Activated CD8-positive, alpha-beta memory T cell treated with anti-CD3 and anti-CD28 coated beads for 36 hours (primary cell): ENCODE measurements around the gene PLGRKT. TPM values are rescaled to one million over a fixed set of nuclear protein-coding genes. Genes with fewer than 3 reads are reported as not detected.
"Not testable (repeated sequence)": the region's sequence is repeated elsewhere in the genome, so short reads cannot be mapped to it uniquely, and the experiment has no call there.

Source experiments
- CTCF ChIA-PET: fragments of 350-600 bp; sonication (Branson Sonifier 250); formaldehyde crosslinking; loops from one replicate; lab custom pipeline; 2021; ENCODE audit warnings: antibody characterized with exemption; lab: Charles Lee
- POLR2A ChIA-PET: fragments of 350-600 bp; sonication (Branson Sonifier 250); formaldehyde crosslinking; loops from one replicate; lab custom pipeline; 2021; ENCODE audit warnings: antibody characterized with exemption; lab: Charles Lee
- total RNA-seq, 2 experiments: library from RNA; stranded (reverse); gene quantifications; one replicate each; pipeline ENCODE4 v1.2.3, GENCODE V29; 2021

The PLGRKT gene
- total RNA-seq, 2 experiments from 2014 or later: 31.8 to 35.7 TPM

GRCh38 chr9:5355817-5356216, 81.9 kb downstream of the PLGRKT start:
- ChIA-PET CTCF (no interaction called here), POLR2A (no interaction called here)

GRCh38 chr9:5355226-5355625, 82.5 kb downstream of the PLGRKT start:
- CTCF ChIA-PET: no interaction called here
- POLR2A ChIA-PET: no interaction called here

- ChIA-PET POLR2A (no interaction called here), CTCF (no interaction called here)
Observed at GRCh38 chr9:5354184-5354583, 83.5 kb downstream of the PLGRKT start.

GRCh38 chr9:5352637-5353248, 85.0 kb downstream of the PLGRKT start:
- ChIA-PET CTCF (interaction anchor here (1.6 kb wide), 1 partner anchor 74 kb away, joined by 3 read pairs; no protein-coding TSS in a partner anchor), POLR2A (no interaction called here)

- CTCF ChIA-PET, POLR2A ChIA-PET: not testable (repeated sequence)
Observed at GRCh38 chr9:5338992-5339981, 98.4 kb downstream of the PLGRKT start, which contains the start of gene RLN1. Gene RLN1 (minus strand): TSS chr9:5339876. CDS start chr9:5339746, 130 bp downstream.

- POLR2A ChIA-PET: no interaction called here
- CTCF ChIA-PET: no interaction called here
Observed at GRCh38 chr9:5336688-5337087, 101.0 kb downstream of the PLGRKT start.

- POLR2A ChIA-PET, CTCF ChIA-PET: not testable (repeated sequence)
Observed at GRCh38 chr9:5331276-5331675, 106.4 kb downstream of the PLGRKT start.

GRCh38 chr9:5326893-5327548, 110.7 kb downstream of the PLGRKT start:
- CTCF ChIA-PET: no interaction called here
- POLR2A ChIA-PET: no interaction called here

- POLR2A ChIA-PET: no interaction called here
- CTCF ChIA-PET: no interaction called here
Observed at GRCh38 chr9:5326187-5326586, 111.5 kb downstream of the PLGRKT start.

- POLR2A ChIA-PET, CTCF ChIA-PET: not testable (repeated sequence)
Observed at GRCh38 chr9:5321601-5322000, 116.1 kb downstream of the PLGRKT start.

GRCh38 chr9:5321058-5321457, 116.7 kb downstream of the PLGRKT start:
- POLR2A ChIA-PET: no interaction called here
- CTCF ChIA-PET: no interaction called here

GRCh38 chr9:5316406-5316805, 121.3 kb downstream of the PLGRKT start:
- POLR2A ChIA-PET: not testable (repeated sequence)

GRCh38 chr9:5315187-5315923, 122.4 kb downstream of the PLGRKT start:
- ChIA-PET POLR2A (no interaction called here), CTCF (no interaction called here)

More at GRCh38 chr9:5316406-5316805, 121.3 kb downstream of the PLGRKT start:
- CTCF ChIA-PET: not testable (repeated sequence)

GRCh38 chr9:5310851-5311250, 126.9 kb downstream of the PLGRKT start:
- CTCF ChIA-PET: no interaction called here
- POLR2A ChIA-PET: interaction anchor here (0.8 kb wide), 1 partner anchor 1242 kb away, joined by 4 read pairs; no protein-coding TSS in a partner anchor

Other genes starting within 250 kb of the PLGRKT start
- not detected for gene INSL4, start 206.5 kb downstream of the PLGRKT start, total RNA-seq
- gene RLN2, start 133.2 kb downstream of the PLGRKT start, total RNA-seq: 1 to 10 TPM; 2.4 to 2.8 TPM
- 1 to 10 TPM; 1.1 to 1.3 TPM for gene RLN1, start 98.0 kb downstream of the PLGRKT start, total RNA-seq
- 10 to 100 TPM; 19.3 to 20.3 TPM for gene CD274, start 12.6 kb upstream of the PLGRKT start, total RNA-seq
- gene PDCD1LG2, start 72.6 kb upstream of the PLGRKT start, total RNA-seq: under 1 TPM; 0.25 to 0.51 TPM
- 10 to 100 TPM; 13.4 to 15.2 TPM for gene RIC1, start 191.2 kb upstream of the PLGRKT start, total RNA-seq